ENCODE measurements around the gene ZSCAN5A.
A peak's percentile ranks its signal among the peaks of the same experiment; 100 is the strongest.
"Not testable (repeated sequence)": the region's sequence is repeated elsewhere in the genome, so short reads cannot be mapped to it uniquely, and the experiment has no call there.

DNA sequence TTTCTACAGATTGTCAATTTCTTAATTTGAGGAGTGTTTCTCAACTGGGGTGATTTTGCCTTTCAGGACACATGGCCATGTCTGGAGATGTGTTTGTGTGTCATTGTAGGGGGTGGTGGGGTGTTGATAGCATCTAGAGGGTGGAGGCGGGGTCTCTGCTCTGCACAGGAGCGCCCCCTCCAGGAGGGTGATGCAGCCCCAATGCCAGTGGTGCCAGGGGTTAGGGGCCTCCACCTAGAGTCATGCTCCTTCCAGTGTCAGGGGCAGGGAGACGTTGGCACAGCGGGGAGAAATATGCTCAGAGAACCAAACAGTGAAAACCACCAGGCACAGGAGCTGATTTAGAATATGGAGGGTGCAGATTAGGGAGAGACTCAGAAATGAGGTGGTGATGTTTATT lies 68.9 kb downstream of the ZSCAN5A start:
- not testable (repeated sequence) for TF ChIP-seq POLR2A (conservative IDR thresholded peaks at IDR 0.05); YY1 (IDR thresholded peaks at IDR 0.05; ENCODE audit: borderline replicate concordance in 1 of 3, control insufficient read depth in 1 of 3, extremely low read depth in 1 of 3, insufficient read depth in 3 of 3, insufficient read length in 1 of 3, insufficient replicate concordance in 2 of 3, low read depth in 1 of 3, low read length in 2 of 3); EZH2 (IDR thresholded peaks at IDR 0.05; ENCODE audit: borderline replicate concordance, low read depth, low read length)
- TF ChIP-seq, protein P1, sequence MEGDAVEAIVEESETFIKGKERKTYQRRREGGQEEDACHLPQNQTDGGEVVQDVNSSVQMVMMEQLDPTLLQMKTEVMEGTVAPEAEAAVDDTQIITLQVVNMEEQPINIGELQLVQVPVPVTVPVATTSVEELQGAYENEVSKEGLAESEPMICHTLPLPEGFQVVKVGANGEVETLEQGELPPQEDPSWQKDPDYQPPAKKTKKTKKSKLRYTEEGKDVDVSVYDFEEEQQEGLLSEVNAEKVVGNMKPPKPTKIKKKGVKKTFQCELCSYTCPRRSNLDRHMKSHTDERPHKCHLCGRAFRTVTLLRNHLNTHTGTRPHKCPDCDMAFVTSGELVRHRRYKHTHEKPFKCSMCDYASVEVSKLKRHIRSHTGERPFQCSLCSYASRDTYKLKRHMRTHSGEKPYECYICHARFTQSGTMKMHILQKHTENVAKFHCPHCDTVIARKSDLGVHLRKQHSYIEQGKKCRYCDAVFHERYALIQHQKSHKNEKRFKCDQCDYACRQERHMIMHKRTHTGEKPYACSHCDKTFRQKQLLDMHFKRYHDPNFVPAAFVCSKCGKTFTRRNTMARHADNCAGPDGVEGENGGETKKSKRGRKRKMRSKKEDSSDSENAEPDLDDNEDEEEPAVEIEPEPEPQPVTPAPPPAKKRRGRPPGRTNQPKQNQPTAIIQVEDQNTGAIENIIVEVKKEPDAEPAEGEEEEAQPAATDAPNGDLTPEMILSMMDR (IDR thresholded peaks at IDR 0.05 in 2 of 3, conservative IDR thresholded peaks at IDR 0.05 in 1 of 3; ENCODE audit: insufficient read depth in 2 of 3, low read depth in 1 of 3, low read length in 3 of 3) = peak in 2 of 3 experiments; percentile 7 to 15; a peak in 1 of 6 replicates

Measured in K562 (cell line).